ENCODE measurements around the gene RDH8.

DNA sequence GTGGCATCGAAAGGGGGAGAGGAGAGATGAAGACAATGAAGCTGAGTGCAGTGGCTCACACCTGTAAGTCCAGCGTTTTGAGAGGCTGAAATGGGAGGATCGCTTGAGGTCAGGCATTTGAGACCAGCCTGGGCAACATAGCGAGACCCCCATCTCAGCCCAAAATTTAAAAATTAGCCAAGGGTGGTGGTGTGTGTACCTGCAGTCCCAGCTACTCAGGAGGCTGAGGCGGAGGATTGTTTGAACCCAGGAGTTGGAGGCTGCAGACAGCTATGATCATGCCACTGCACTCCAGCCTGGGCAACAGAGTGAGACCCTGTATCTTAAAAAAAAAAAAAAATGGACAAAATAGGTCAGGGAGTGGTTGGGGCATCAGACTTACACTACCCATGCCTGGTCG, 7.6 kb downstream of the RDH8 start:
- TF ChIP-seq, protein P1, sequence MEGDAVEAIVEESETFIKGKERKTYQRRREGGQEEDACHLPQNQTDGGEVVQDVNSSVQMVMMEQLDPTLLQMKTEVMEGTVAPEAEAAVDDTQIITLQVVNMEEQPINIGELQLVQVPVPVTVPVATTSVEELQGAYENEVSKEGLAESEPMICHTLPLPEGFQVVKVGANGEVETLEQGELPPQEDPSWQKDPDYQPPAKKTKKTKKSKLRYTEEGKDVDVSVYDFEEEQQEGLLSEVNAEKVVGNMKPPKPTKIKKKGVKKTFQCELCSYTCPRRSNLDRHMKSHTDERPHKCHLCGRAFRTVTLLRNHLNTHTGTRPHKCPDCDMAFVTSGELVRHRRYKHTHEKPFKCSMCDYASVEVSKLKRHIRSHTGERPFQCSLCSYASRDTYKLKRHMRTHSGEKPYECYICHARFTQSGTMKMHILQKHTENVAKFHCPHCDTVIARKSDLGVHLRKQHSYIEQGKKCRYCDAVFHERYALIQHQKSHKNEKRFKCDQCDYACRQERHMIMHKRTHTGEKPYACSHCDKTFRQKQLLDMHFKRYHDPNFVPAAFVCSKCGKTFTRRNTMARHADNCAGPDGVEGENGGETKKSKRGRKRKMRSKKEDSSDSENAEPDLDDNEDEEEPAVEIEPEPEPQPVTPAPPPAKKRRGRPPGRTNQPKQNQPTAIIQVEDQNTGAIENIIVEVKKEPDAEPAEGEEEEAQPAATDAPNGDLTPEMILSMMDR (IDR thresholded peaks at IDR 0.05): no peak
- no peak for TF ChIP-seq EP300 (IDR thresholded peaks at IDR 0.05)
- TF ChIP-seq, protein P2, sequence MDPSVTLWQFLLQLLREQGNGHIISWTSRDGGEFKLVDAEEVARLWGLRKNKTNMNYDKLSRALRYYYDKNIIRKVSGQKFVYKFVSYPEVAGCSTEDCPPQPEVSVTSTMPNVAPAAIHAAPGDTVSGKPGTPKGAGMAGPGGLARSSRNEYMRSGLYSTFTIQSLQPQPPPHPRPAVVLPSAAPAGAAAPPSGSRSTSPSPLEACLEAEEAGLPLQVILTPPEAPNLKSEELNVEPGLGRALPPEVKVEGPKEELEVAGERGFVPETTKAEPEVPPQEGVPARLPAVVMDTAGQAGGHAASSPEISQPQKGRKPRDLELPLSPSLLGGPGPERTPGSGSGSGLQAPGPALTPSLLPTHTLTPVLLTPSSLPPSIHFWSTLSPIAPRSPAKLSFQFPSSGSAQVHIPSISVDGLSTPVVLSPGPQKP (IDR thresholded peaks at IDR 0.05; ENCODE audit: low read depth, low read length): no peak
- TF ChIP-seq, protein P3, sequence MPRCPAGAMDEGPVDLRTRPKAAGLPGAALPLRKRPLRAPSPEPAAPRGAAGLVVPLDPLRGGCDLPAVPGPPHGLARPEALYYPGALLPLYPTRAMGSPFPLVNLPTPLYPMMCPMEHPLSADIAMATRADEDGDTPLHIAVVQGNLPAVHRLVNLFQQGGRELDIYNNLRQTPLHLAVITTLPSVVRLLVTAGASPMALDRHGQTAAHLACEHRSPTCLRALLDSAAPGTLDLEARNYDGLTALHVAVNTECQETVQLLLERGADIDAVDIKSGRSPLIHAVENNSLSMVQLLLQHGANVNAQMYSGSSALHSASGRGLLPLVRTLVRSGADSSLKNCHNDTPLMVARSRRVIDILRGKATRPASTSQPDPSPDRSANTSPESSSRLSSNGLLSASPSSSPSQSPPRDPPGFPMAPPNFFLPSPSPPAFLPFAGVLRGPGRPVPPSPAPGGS (IDR thresholded peaks at IDR 0.05): no peak
- no peak for TF ChIP-seq POLR2A (IDR thresholded peaks at IDR 0.05; ENCODE audit: low read length)
- TF ChIP-seq MAZ (IDR thresholded peaks at IDR 0.05; ENCODE audit: borderline replicate concordance, low read depth, low read length): no peak
- no peak for TF ChIP-seq TP53 (CRISPR knock-in tag; IDR thresholded peaks at IDR 0.05)
- no peak for TF ChIP-seq KDM5A (IDR thresholded peaks at IDR 0.05)
- TF ChIP-seq, protein P4, sequence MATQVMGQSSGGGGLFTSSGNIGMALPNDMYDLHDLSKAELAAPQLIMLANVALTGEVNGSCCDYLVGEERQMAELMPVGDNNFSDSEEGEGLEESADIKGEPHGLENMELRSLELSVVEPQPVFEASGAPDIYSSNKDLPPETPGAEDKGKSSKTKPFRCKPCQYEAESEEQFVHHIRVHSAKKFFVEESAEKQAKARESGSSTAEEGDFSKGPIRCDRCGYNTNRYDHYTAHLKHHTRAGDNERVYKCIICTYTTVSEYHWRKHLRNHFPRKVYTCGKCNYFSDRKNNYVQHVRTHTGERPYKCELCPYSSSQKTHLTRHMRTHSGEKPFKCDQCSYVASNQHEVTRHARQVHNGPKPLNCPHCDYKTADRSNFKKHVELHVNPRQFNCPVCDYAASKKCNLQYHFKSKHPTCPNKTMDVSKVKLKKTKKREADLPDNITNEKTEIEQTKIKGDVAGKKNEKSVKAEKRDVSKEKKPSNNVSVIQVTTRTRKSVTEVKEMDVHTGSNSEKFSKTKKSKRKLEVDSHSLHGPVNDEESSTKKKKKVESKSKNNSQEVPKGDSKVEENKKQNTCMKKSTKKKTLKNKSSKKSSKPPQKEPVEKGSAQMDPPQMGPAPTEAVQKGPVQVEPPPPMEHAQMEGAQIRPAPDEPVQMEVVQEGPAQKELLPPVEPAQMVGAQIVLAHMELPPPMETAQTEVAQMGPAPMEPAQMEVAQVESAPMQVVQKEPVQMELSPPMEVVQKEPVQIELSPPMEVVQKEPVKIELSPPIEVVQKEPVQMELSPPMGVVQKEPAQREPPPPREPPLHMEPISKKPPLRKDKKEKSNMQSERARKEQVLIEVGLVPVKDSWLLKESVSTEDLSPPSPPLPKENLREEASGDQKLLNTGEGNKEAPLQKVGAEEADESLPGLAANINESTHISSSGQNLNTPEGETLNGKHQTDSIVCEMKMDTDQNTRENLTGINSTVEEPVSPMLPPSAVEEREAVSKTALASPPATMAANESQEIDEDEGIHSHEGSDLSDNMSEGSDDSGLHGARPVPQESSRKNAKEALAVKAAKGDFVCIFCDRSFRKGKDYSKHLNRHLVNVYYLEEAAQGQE (IDR thresholded peaks at IDR 0.05): no peak
- TF ChIP-seq HOXA7 (CRISPR knock-in tag; IDR thresholded peaks at IDR 0.05): no peak
- no peak for TF ChIP-seq CHD2 (IDR thresholded peaks at IDR 0.05; ENCODE audit: low read length, partially characterized antibody)
